Panc1 (cell line): Measurements from ENCODE around the gene SENP1. TPM values are rescaled to one million over a fixed set of nuclear protein-coding genes. Genes with fewer than 3 reads are reported as not detected.

Experiments
- ATAC-seq: fragments of 200-7000 bp; cut with Tn5 transposase; 2 replicates; pipeline ENCODE4 v1.9.1; 2020; ENCODE audit warnings: mild to moderate bottlenecking, moderate library complexity
- BruUV-seq: library from RNA; stranded (reverse); fragments of 400-500 nt; replicated peaks from 2 replicates; lab custom pipeline; 2021; lab: Mats Ljungman, UMichigan
- CTCF ChIA-PET: fragments of 300-600 bp; sonication (Branson Sonifier 250); formaldehyde crosslinking; loops from one replicate; lab custom pipeline; 2022; ENCODE audit warnings: antibody characterized with exemption; lab: Charles Lee
- POLR2A ChIA-PET: fragments of 300-600 bp; sonication (Branson Sonifier 250); formaldehyde crosslinking; loops from one replicate; lab custom pipeline; 2022; ENCODE audit warnings: antibody characterized with exemption; lab: Charles Lee
- DNase-seq: peaks from one replicate; pipeline ENCODE4 v3.0.0-alpha.2; 2010; ENCODE audit warnings: low read depth, low spot score
- H3K27ac ChIP-seq: 2 replicates; pipeline ENCODE4 v1.5.1; 2011; ENCODE audit warnings: mild to moderate bottlenecking, low read length, inconsistent platforms
- H3K27me3 ChIP-seq: fragments of 200-500 bp; sonication (Bioruptor generic); 2 replicates; pipeline ENCODE4 v1.6.0; 2014; ENCODE audit warnings: low read length, inconsistent platforms; ENCODE audit not compliant: control insufficient read depth, insufficient read depth
- H3K36me3 ChIP-seq: fragments of 200-500 bp; sonication (Bioruptor generic); 2 replicates; pipeline ENCODE4 v1.5.1; 2014; ENCODE audit warnings: inconsistent platforms, mild to moderate bottlenecking, low read length, moderate library complexity; ENCODE audit not compliant: control insufficient read depth, insufficient read depth
- H3K4me1 ChIP-seq: 2 replicates; pipeline ENCODE4 v1.5.1; 2011; ENCODE audit warnings: inconsistent platforms, mild to moderate bottlenecking, low read length, moderate library complexity; ENCODE audit not compliant: control insufficient read depth, insufficient read depth
- H3K4me3 ChIP-seq, 2 experiments: 2 replicates each; pipeline ENCODE4 v1.5.1; 2011 to 2012; ENCODE audit warnings: low read depth in 2 of 2, low read length in 2 of 2, mild to moderate bottlenecking in 2 of 2, inconsistent platforms in 1 of 2, moderate library complexity in 1 of 2
- H3K9me3 ChIP-seq: fragments of 200-500 bp; sonication (Bioruptor generic); 2 replicates; pipeline ENCODE4 v1.5.1; 2014; ENCODE audit warnings: low read depth, mild to moderate bottlenecking, inconsistent platforms, low read length, moderate library complexity; ENCODE audit not compliant: control insufficient read depth, insufficient read depth
- POLR2AphosphoS5 ChIP-seq: IDR thresholded peaks from 2 replicates; pipeline ENCODE4 v1.6.1; 2012; ENCODE audit warnings: mild to moderate bottlenecking, low read depth, low read length, moderate library complexity
- SIN3A ChIP-seq: IDR thresholded peaks from 2 replicates; pipeline ENCODE4 v1.6.1; 2012; ENCODE audit warnings: low read depth, mild to moderate bottlenecking, low read length, moderate library complexity, borderline replicate concordance; ENCODE audit not compliant: insufficient read depth
- TCF7L2 ChIP-seq: IDR thresholded peaks from 2 replicates; pipeline ENCODE4 v1.6.1; 2011; ENCODE audit warnings: mild to moderate bottlenecking, low read depth, low read length, inconsistent platforms
- in situ Hi-C: cut with HindIII; loops from 2 replicates; pipeline ENCODE4 v1.10.0; 2016; ENCODE audit warnings: low sequenced_read_pairs, low pct_unique_long_range_greater_than_20kb
- intact Hi-C: fragments of 100-400 bp; cut with micrococcal nuclease; formaldehyde crosslinking; loops from one replicate; pipeline ENCODE4 v1.10.0; 2022; ENCODE audit not compliant: unreplicated experiment
- total RNA-seq: library from RNA; stranded (reverse); gene quantifications from one replicate; pipeline ENCODE4 v1.2.1, GENCODE V29; 2021; ENCODE audit not compliant: unreplicated experiment
- TF ChIP-seq, protein P1 (sequence below), 2 experiments: IDR thresholded peaks; 2 replicates each; pipeline ENCODE4 v1.6.1; 2011 to 2012; ENCODE audit warnings: low read depth in 2 of 2, control low read depth in 1 of 2, low read length in 1 of 2, mild to moderate bottlenecking in 1 of 2, moderate library complexity in 1 of 2; ENCODE audit not compliant: insufficient read depth in 1 of 2
- TF ChIP-seq, protein P2 (sequence below): fragments of 450-650 bp; IDR thresholded peaks from 2 replicates; pipeline ENCODE4 v1.5.1; 2017; ENCODE audit warnings: mild to moderate bottlenecking

The SENP1 gene
- total RNA-seq, 1 experiment from 2014 or later, result 35.2 TPM

DNA sequence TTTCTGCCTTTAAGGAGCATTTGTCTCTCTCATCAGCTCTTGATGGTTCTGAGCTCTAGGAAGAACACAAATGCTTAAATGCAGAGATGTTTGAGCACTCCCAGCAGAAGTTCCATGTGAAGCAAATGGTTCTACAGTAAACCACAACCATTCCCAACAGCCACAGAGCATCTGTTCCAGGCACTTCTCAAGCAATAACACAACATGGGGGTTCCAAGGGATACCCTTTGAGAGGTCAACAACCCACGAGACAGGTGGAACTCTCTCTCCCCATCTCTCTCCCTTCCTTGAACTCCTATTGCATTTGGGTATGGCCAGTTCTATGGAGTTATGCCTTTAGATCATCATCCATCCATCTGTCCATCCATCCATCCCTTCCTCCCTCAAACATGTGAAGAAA, 96.4 kb downstream of the SENP1 start:
- Histone ChIP-seq H3K27ac (no peak overlapping the region), H3K36me3 (no peaks in the 10 kb centered on the region), H3K9me3 (no peaks in the 10 kb centered on the region), H3K27me3 (peaks cover 33% of the 10 kb centered on the region), H3K4me3 (no peak overlapping the region), H3K4me1 (no peaks in the 10 kb centered on the region; the same call in 1 of the 2 replicates)
- POLR2A ChIA-PET, result no interaction called here
- ATAC-seq, result no peak
- no peak for DNase-seq
- in situ Hi-C loops, result no loop called here
- CTCF ChIA-PET, result no interaction called here
- TF ChIP-seq POLR2AphosphoS5 (no peak), SIN3A (no peak), TCF7L2 (no peak)
- TF ChIP-seq, protein P1, sequence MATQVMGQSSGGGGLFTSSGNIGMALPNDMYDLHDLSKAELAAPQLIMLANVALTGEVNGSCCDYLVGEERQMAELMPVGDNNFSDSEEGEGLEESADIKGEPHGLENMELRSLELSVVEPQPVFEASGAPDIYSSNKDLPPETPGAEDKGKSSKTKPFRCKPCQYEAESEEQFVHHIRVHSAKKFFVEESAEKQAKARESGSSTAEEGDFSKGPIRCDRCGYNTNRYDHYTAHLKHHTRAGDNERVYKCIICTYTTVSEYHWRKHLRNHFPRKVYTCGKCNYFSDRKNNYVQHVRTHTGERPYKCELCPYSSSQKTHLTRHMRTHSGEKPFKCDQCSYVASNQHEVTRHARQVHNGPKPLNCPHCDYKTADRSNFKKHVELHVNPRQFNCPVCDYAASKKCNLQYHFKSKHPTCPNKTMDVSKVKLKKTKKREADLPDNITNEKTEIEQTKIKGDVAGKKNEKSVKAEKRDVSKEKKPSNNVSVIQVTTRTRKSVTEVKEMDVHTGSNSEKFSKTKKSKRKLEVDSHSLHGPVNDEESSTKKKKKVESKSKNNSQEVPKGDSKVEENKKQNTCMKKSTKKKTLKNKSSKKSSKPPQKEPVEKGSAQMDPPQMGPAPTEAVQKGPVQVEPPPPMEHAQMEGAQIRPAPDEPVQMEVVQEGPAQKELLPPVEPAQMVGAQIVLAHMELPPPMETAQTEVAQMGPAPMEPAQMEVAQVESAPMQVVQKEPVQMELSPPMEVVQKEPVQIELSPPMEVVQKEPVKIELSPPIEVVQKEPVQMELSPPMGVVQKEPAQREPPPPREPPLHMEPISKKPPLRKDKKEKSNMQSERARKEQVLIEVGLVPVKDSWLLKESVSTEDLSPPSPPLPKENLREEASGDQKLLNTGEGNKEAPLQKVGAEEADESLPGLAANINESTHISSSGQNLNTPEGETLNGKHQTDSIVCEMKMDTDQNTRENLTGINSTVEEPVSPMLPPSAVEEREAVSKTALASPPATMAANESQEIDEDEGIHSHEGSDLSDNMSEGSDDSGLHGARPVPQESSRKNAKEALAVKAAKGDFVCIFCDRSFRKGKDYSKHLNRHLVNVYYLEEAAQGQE (IDR thresholded peaks at IDR 0.05; ENCODE audit: insufficient read depth in 1 of 2, low read depth in 2 of 2, low read length in 1 of 2), result no peak
- TF ChIP-seq, protein P2, sequence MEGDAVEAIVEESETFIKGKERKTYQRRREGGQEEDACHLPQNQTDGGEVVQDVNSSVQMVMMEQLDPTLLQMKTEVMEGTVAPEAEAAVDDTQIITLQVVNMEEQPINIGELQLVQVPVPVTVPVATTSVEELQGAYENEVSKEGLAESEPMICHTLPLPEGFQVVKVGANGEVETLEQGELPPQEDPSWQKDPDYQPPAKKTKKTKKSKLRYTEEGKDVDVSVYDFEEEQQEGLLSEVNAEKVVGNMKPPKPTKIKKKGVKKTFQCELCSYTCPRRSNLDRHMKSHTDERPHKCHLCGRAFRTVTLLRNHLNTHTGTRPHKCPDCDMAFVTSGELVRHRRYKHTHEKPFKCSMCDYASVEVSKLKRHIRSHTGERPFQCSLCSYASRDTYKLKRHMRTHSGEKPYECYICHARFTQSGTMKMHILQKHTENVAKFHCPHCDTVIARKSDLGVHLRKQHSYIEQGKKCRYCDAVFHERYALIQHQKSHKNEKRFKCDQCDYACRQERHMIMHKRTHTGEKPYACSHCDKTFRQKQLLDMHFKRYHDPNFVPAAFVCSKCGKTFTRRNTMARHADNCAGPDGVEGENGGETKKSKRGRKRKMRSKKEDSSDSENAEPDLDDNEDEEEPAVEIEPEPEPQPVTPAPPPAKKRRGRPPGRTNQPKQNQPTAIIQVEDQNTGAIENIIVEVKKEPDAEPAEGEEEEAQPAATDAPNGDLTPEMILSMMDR, result no peak
- intact Hi-C loops, result no loop called here
- BruUV-seq, result no TSS peak

DNA sequence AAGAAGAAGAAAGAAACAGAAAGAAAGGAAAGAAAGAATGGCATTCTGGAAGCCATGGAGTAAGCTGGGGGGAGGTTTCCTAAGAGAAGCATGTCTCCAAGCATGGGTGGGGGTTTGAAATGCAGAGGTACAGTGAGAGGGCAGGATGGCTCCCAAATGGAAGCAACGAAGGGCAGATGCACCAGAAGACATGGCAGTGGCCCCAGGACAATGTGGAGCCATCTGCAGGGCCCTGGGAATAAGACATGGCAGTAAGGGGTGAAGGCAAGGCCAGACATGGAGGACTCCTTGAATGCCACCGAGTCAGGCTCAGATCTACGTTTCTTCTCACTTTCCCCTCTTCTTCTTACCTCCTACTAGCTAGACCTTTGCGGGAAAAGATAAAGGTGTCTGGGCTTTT, 96.9 kb downstream of the SENP1 start:
- in situ Hi-C loops (no loop called here), intact Hi-C loops (no loop called here)
- no peaks in the 10 kb centered on the region for H3K36me3 ChIP-seq
- POLR2A ChIA-PET, result no interaction called here
- H3K9me3 ChIP-seq, result no peaks in the 10 kb centered on the region
- no peak overlapping the region for H3K27ac ChIP-seq
- BruUV-seq, result no TSS peak
- CTCF ChIA-PET, result no interaction called here
- no peaks in the 10 kb centered on the region; the same call in 1 of the 2 replicates for H3K4me1 ChIP-seq
- peaks cover 33% of the 10 kb centered on the region for H3K27me3 ChIP-seq
- H3K4me3 ChIP-seq, result no peak overlapping the region
- TF ChIP-seq TCF7L2, result no peak
- TF ChIP-seq, protein P2, result no peak
- TF ChIP-seq, protein P1 (IDR thresholded peaks at IDR 0.05; ENCODE audit: insufficient read depth in 1 of 2, low read depth in 2 of 2, low read length in 1 of 2), result no peak
- no peak for TF ChIP-seq SIN3A
- TF ChIP-seq POLR2AphosphoS5, result no peak
- DNase-seq, result no peak
- no peak for ATAC-seq
